Naive thymus-derived CD4-positive, alpha-beta T cell (primary cell): ENCODE data around the gene PPP2R5A. TPM values are rescaled to one million over a fixed set of nuclear protein-coding genes. Genes with fewer than 3 reads are reported as not detected.

Experiments used
- ATAC-seq: fragments of 150-1000 bp; cut with Tn5 transposase; 2 replicates; pipeline ENCODE4 v1.10.0; 2021; ENCODE audit warnings: mild to moderate bottlenecking, moderate library complexity
- CTCF ChIA-PET: fragments of 350-600 bp; sonication (Branson Sonifier 250); formaldehyde crosslinking; loops from one replicate; lab custom pipeline; 2021; ENCODE audit warnings: antibody characterized with exemption; lab: Charles Lee
- POLR2A ChIA-PET: fragments of 350-600 bp; sonication (Branson Sonifier 250); formaldehyde crosslinking; loops from one replicate; lab custom pipeline; 2021; ENCODE audit warnings: antibody characterized with exemption, inconsistent platforms; lab: Charles Lee
- DNase-seq, 9 donors: peaks; one replicate each; pipeline versions ENCODE4 v3.0.0 to v3.0.0-alpha.2; 2020 to 2022; ENCODE audit warnings: mixed read lengths in 1 of 9
- H3K27ac ChIP-seq: one replicate; pipeline ENCODE4 v1.7.0; 2013; ENCODE audit warnings: mild to moderate bottlenecking, low read depth, low read length, moderate library complexity
- H3K27me3 ChIP-seq, 2 donors: one replicate each; pipeline ENCODE4 v1.7.0; 2013; ENCODE audit warnings: low read length in 2 of 2, mild to moderate bottlenecking in 2 of 2, moderate library complexity in 2 of 2; ENCODE audit not compliant: control insufficient read depth in 2 of 2, insufficient read depth in 2 of 2
- H3K36me3 ChIP-seq, 3 experiments: 1 replicate in 2 of 3; 2 replicates in 1 of 3; pipeline ENCODE4 v1.7.0; 2013; ENCODE audit warnings: low read length in 3 of 3, mild to moderate bottlenecking in 3 of 3, moderate library complexity in 1 of 3; ENCODE audit not compliant: insufficient read depth in 3 of 3, control insufficient read depth in 2 of 3
- H3K4me1 ChIP-seq, 2 donors: one replicate each; pipeline ENCODE4 v1.7.0; 2013; ENCODE audit warnings: low read length in 2 of 2, mild to moderate bottlenecking in 2 of 2, moderate library complexity in 1 of 2; ENCODE audit not compliant: control insufficient read depth in 2 of 2, insufficient read depth in 2 of 2
- H3K4me3 ChIP-seq: 2 replicates; pipeline ENCODE4 v1.7.0; 2013; ENCODE audit warnings: mild to moderate bottlenecking, low read length
- H3K9me3 ChIP-seq, 3 experiments: 1 replicate in 2 of 3; 2 replicates in 1 of 3; pipeline ENCODE4 v1.7.0; 2013; ENCODE audit warnings: low read length in 3 of 3; ENCODE audit not compliant: control insufficient read depth in 2 of 3
- H3K27ac Mint-ChIP-seq, 9 donors: one replicate each; pipeline ENCODE4 v1.8.0; 2020 to 2022; ENCODE audit warnings: mixed read lengths in 9 of 9, mild to moderate bottlenecking in 8 of 9, moderate library complexity in 5 of 9, inconsistent platforms in 2 of 9
- H3K27me3 Mint-ChIP-seq, 5 donors: one replicate each; pipeline ENCODE4 v1.8.0; 2021 to 2022; ENCODE audit warnings: mixed read lengths in 5 of 5, mild to moderate bottlenecking in 1 of 5
- H3K36me3 Mint-ChIP-seq, 5 donors: one replicate each; pipeline ENCODE4 v1.8.0; 2020 to 2022; ENCODE audit warnings: mixed read lengths in 5 of 5, mild to moderate bottlenecking in 3 of 5, inconsistent platforms in 1 of 5
- H3K4me1 Mint-ChIP-seq, 7 donors: one replicate each; pipeline ENCODE4 v1.8.0; 2020 to 2022; ENCODE audit warnings: mixed read lengths in 7 of 7, mild to moderate bottlenecking in 3 of 7, inconsistent platforms in 1 of 7
- H3K4me3 Mint-ChIP-seq, 10 donors: one replicate each; pipeline ENCODE4 v1.8.0; 2020 to 2022; ENCODE audit warnings: mild to moderate bottlenecking in 10 of 10, mixed read lengths in 10 of 10, moderate library complexity in 6 of 10, inconsistent platforms in 2 of 10
- H3K9me3 Mint-ChIP-seq, 11 donors: one replicate each; pipeline ENCODE4 v1.8.0; 2020 to 2022; ENCODE audit warnings: mixed read lengths in 11 of 11, mild to moderate bottlenecking in 4 of 11, inconsistent platforms in 1 of 11, moderate library complexity in 1 of 11
- intact Hi-C, 2 donors: fragments of 100-400 bp; cut with micrococcal nuclease; formaldehyde crosslinking; loops; one replicate each; pipeline ENCODE4 v1.15.1; 2023
- polyA plus RNA-seq, 2 donors: library from polyadenylated mRNA; unstranded; fragments of 300-500 nt; fragmentation: Illumina TruSeq; gene quantifications; one replicate each; pipeline ENCODE4 v1.2.3, GENCODE V29; 2021
- total RNA-seq, 6 experiments: library from RNA in 5 of 6; stranded (reverse) in 5 of 6; gene quantifications; 1 replicate in 5 of 6; 2 replicates in 1 of 6; pipeline ENCODE4 v1.2.3 and lab custom pipeline; 2021 to 2026

PPP2R5A gene
- total and polyA plus RNA-seq, 7 experiments from 2014 or later: 22.9 to 52.7 (median 47.5) TPM

DNA sequence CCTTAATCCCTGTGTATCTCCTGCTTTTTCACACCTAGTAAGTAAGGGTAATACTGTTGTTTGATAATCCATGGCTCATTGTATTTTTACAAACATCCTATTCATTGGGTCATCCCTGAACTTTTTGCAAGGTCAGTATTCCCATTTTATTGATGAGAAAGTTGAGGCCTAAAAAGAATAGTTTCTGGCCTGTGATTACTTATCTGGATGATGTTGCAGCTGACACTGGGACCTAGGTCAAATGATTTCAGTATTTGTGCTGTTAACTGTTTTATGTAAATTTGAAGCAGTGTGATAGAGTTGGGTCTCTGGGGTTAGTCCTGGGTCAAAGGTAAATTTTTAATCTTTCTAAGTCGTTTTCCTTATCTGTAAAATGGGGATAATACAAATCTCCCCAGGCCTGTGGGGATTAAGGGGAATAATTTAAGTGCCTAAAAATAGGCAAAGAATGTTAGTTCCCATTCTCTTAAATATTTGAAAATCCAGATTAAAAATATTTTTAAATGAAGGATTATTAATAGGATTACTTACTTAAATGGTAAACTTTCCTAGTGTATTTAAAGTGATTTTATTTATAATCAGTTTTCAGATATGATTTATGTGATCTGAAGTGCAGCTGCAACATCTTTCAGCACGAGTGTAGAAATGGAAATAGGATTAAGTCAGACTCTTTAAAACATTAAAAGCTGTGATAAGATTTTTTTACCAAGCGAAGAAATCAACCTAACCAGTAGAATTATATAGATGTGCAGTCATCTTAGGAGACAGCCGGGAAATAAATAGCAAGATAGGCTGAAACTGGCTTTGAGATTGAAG lies 4.3 kb downstream of the PPP2R5A start:
- peak overlapping the region in 2 of 9 donors; percentile 28 to 36 for H3K27ac Mint-ChIP-seq
- CTCF ChIA-PET: interaction anchor here (0.6 to 3.7 kb wide), 3 partner anchors 149 to 609 kb away, joined by 3 to 50 read pairs (median 4); no protein-coding TSS in a partner anchor

DNA sequence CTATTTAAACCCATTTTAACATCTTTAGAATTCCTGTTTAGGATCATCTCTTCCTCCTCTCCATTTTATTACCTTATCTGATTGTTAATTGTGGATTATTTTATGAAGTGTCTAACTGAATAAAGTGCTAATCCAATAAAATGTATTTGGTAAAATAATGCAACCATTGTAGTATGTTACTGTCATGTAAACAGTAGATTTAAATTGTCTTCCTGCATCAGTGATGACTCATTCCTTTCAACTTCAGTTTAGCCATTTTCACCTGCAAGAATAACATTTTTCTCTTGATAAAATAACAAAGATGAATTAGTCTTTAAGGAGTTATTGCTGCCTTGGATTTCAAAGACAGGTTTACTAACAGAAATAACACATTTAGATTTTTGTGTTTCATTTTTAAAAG lies 5.4 kb downstream of the PPP2R5A start:
- POLR2A ChIA-PET: interaction anchor here (1.2 kb wide), 2 partner anchors 220 to 255 kb away, joined by 4 to 10 read pairs; partner anchors contain the start of genes DTL and INTS7

More for the DNA sequence above, 4.3 kb downstream of the PPP2R5A start:
- Histone ChIP-seq H3K36me3 (peaks cover 0 to 5% (median 0%) of the 10 kb centered on the region in 3 experiments), H3K4me1 (peaks cover 42 to 56% of the 10 kb centered on the region in 2 donors), H3K27me3 (no peaks in the 10 kb centered on the region), H3K27ac (no peak overlapping the region), H3K4me3 (no peak overlapping the region), H3K9me3 (no peaks in the 10 kb centered on the region)
- intact Hi-C loops: loop anchor here (1.0 to 10.0 kb wide), 11 partner anchors 12 to 1995 kb away; partner anchors contain the start of genes FLVCR1 (in 1 of the 2), LPGAT1 (in 1 of the 2) and SMYD2 (in 1 of the 2)
- H3K4me3 Mint-ChIP-seq: peak overlapping the region; percentile 17 to 98 (median 72)
- ATAC-seq (no peak), DNase-seq (no peak)
- POLR2A ChIA-PET: interaction anchor here (1.1 kb wide), 1 partner anchor 34 kb away, joined by 3 read pairs; no protein-coding TSS in a partner anchor
- peaks cover 0 to 2% (median 0%) of the 10 kb centered on the region in 11 donors for H3K9me3 Mint-ChIP-seq
- no peaks in the 10 kb centered on the region for H3K27me3 Mint-ChIP-seq
- H3K4me1 Mint-ChIP-seq: peaks cover 42 to 77% (median 68%) of the 10 kb centered on the region in 7 donors
- H3K36me3 Mint-ChIP-seq: peaks cover 0 to 9% (median 0%) of the 10 kb centered on the region in 5 donors

DNA sequence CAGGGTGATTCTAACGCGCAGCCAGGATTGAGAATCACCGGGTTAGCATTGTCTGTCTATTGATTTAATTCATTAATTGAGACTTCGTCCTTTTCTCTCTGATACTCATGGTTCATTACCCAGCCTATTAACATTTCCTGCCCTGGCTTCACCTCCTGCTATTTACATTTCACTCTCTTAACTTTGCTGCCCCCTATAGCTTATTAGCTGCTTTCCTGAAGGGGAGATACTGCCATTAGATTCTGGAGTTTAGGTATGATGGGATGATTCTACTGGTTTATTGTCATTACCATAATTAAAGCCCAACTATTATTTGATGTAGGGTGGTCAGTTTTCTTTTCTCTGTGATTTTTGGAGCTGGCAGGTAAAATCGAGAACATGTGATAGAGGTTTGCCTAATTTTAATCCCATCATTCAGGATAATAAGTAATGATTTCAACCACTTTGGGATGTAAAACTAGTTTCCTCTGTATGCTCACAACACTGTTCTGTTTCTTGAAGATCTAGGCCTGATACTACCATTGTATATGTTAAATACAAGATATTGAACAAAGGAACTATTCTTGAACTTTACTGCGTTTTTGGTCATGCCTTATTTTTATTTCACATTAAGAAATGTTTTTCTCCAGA lies 6.4 kb downstream of the PPP2R5A start:
- Histone ChIP-seq H3K27ac (no peak overlapping the region), H3K36me3 (no peaks in the 10 kb centered on the region), H3K4me3 (no peak overlapping the region), H3K27me3 (no peaks in the 10 kb centered on the region), H3K9me3 (no peaks in the 10 kb centered on the region), H3K4me1 (peaks cover 48 to 74% of the 10 kb centered on the region in 2 donors)
- intact Hi-C loops: loop anchor here (1.0 to 2.0 kb wide), 7 partner anchors 77 to 611 kb away; no protein-coding TSS in a partner anchor
- ATAC-seq (peak; percentile 90), DNase-seq (peak in 7 of 9 donors; percentile 34 to 60 (median 43))
- Mint-ChIP-seq H3K27me3 (no peaks in the 10 kb centered on the region), H3K36me3 (peaks cover 0 to 12% (median 0%) of the 10 kb centered on the region in 5 donors), H3K9me3 (no peaks in the 10 kb centered on the region), H3K27ac (peak overlapping the region in 7 of 9 donors; percentile 6 to 70 (median 38)), H3K4me1 (peaks cover 55 to 91% (median 82%) of the 10 kb centered on the region in 7 donors), H3K4me3 (peak overlapping the region; percentile 30 to 98 (median 67))
- CTCF ChIA-PET: interaction anchor here (0.8 to 3.7 kb wide), 5 partner anchors 112 to 228 kb away, joined by 3 to 50 read pairs (median 15); no protein-coding TSS in a partner anchor
- POLR2A ChIA-PET: interaction anchor here (0.7 to 1.2 kb wide), 4 partner anchors 9 to 256 kb away, joined by 3 to 10 read pairs (median 4); partner anchors contain the start of genes DTL and INTS7

More for the DNA sequence above, 5.4 kb downstream of the PPP2R5A start:
- H3K4me1 Mint-ChIP-seq: peaks cover 49 to 81% (median 72%) of the 10 kb centered on the region in 7 donors
- Histone ChIP-seq H3K36me3 (peaks cover 0 to 5% (median 0%) of the 10 kb centered on the region in 3 experiments), H3K27ac (no peak overlapping the region), H3K4me1 (peaks cover 48 to 66% of the 10 kb centered on the region in 2 donors), H3K27me3 (no peaks in the 10 kb centered on the region), H3K9me3 (no peaks in the 10 kb centered on the region), H3K4me3 (no peak overlapping the region)
- no peak for DNase-seq
- CTCF ChIA-PET: interaction anchor here (1.7 to 3.7 kb wide), 4 partner anchors 165 to 227 kb away, joined by 4 to 50 read pairs (median 17); no protein-coding TSS in a partner anchor
- H3K27ac Mint-ChIP-seq: peak overlapping the region in 7 of 9 donors; percentile 23 to 71 (median 53)
- H3K9me3 Mint-ChIP-seq: no peaks in the 10 kb centered on the region
- no peaks in the 10 kb centered on the region for H3K27me3 Mint-ChIP-seq
- intact Hi-C loops: loop anchor here (1.0 to 2.0 kb wide), 7 partner anchors 78 to 610 kb away; no protein-coding TSS in a partner anchor
- no peak for ATAC-seq
- H3K36me3 Mint-ChIP-seq: peaks cover 0 to 10% (median 0%) of the 10 kb centered on the region in 5 donors
- peak overlapping the region; percentile 31 to 98 (median 72) for H3K4me3 Mint-ChIP-seq

GRCh38 chr1:212292250-212293105 lies 7.3 kb downstream of the PPP2R5A start:
- ChIA-PET CTCF (interaction anchor here (0.7 to 3.7 kb wide), 4 partner anchors 156 to 229 kb away, joined by 3 to 50 read pairs (median 17); no protein-coding TSS in a partner anchor), POLR2A (interaction anchor here (0.6 kb wide), 1 partner anchor 438 kb away, joined by 4 read pairs; no protein-coding TSS in a partner anchor)
- DNase-seq: no peak
- H3K27me3 ChIP-seq: no peaks in the 10 kb centered on the region
- H3K36me3 ChIP-seq: no peaks in the 10 kb centered on the region
- no peaks in the 10 kb centered on the region for H3K27me3 Mint-ChIP-seq
- no peaks in the 10 kb centered on the region for H3K9me3 Mint-ChIP-seq
- peak overlapping the region in 5 of 9 donors; percentile 18 to 59 (median 39) for H3K27ac Mint-ChIP-seq
- peaks cover 0 to 12% (median 0%) of the 10 kb centered on the region in 5 donors for H3K36me3 Mint-ChIP-seq
- ATAC-seq: no peak
- peaks cover 55 to 95% (median 84%) of the 10 kb centered on the region in 7 donors for H3K4me1 Mint-ChIP-seq
- no peak overlapping the region for H3K4me3 ChIP-seq
- intact Hi-C loops: no loop called here
- H3K4me1 ChIP-seq: peaks cover 43 to 74% of the 10 kb centered on the region in 2 donors
- H3K4me3 Mint-ChIP-seq: peak overlapping the region in 9 of 10 donors; percentile 35 to 98 (median 67)
- no peaks in the 10 kb centered on the region for H3K9me3 ChIP-seq
- no peak overlapping the region for H3K27ac ChIP-seq

DNA sequence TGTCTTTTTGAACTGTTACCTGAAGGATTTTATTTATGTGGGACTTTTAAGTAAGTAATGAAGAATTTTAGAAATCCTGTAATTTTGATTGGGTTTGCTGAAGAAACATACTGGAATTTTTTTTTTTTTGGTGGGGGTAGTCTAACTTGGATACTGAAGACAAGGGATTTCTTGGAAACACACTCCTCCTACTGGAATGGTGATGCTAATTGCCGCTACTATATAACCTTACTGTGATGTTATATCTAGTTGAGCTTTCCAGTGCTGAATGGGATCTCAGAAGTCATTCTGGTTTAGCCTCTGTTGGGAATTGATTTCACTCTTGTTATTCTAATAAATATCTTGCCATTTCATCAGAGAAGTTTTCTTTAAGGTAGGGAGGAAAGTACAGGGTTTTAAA lies 8.4 kb downstream of the PPP2R5A start:
- peak overlapping the region in 4 of 9 donors; percentile 18 to 61 (median 38) for H3K27ac Mint-ChIP-seq
- H3K9me3 Mint-ChIP-seq: no peaks in the 10 kb centered on the region
- intact Hi-C loops: no loop called here
- Histone ChIP-seq H3K27ac (no peak overlapping the region), H3K4me1 (peaks cover 37 to 68% of the 10 kb centered on the region in 2 donors), H3K27me3 (no peaks in the 10 kb centered on the region), H3K36me3 (no peaks in the 10 kb centered on the region), H3K4me3 (no peak overlapping the region), H3K9me3 (no peaks in the 10 kb centered on the region)
- ChIA-PET POLR2A (interaction anchor here (1.0 to 2.5 kb wide), 2 partner anchors 7 to 49 kb away, joined by 4 to 11 read pairs; no protein-coding TSS in a partner anchor), CTCF (interaction anchor here (2.6 to 3.3 kb wide), 2 partner anchors 162 to 223 kb away, joined by 19 to 21 read pairs; no protein-coding TSS in a partner anchor)
- H3K27me3 Mint-ChIP-seq: no peaks in the 10 kb centered on the region
- DNase-seq (no peak), ATAC-seq (no peak)
- peaks cover 55 to 89% (median 82%) of the 10 kb centered on the region in 7 donors for H3K4me1 Mint-ChIP-seq
- H3K36me3 Mint-ChIP-seq: peaks cover 0 to 8% (median 0%) of the 10 kb centered on the region in 5 donors
- peak overlapping the region in 7 of 10 donors; percentile 28 to 97 (median 43) for H3K4me3 Mint-ChIP-seq
